Measurements from ENCODE around the gene WDFY4.

- TF ChIP-seq, protein P1, sequence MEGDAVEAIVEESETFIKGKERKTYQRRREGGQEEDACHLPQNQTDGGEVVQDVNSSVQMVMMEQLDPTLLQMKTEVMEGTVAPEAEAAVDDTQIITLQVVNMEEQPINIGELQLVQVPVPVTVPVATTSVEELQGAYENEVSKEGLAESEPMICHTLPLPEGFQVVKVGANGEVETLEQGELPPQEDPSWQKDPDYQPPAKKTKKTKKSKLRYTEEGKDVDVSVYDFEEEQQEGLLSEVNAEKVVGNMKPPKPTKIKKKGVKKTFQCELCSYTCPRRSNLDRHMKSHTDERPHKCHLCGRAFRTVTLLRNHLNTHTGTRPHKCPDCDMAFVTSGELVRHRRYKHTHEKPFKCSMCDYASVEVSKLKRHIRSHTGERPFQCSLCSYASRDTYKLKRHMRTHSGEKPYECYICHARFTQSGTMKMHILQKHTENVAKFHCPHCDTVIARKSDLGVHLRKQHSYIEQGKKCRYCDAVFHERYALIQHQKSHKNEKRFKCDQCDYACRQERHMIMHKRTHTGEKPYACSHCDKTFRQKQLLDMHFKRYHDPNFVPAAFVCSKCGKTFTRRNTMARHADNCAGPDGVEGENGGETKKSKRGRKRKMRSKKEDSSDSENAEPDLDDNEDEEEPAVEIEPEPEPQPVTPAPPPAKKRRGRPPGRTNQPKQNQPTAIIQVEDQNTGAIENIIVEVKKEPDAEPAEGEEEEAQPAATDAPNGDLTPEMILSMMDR (conservative IDR thresholded peaks at IDR 0.05; ENCODE audit: low read depth, low read length), result no peak
- TF ChIP-seq BHLHE40 (IDR thresholded peaks at IDR 0.05; ENCODE audit: low read depth, low read length) (no peak), RCOR1 (IDR thresholded peaks at IDR 0.05; ENCODE audit: insufficient replicate concordance, low read length) (no peak), RAD21 (IDR thresholded peaks at IDR 0.05; ENCODE audit: low read length) (no peak), MAZ (IDR thresholded peaks at IDR 0.05; ENCODE audit: borderline replicate concordance, low read depth, low read length) (no peak)
Measured at GRCh38 chr10:48802611-48803071, 118.0 kb downstream of the WDFY4 start.

All from IMR-90 (cell line).